HG03135 (cell line): ENCODE measurements around the gene POU2F2.

Source experiments
- ATAC-seq: cut with Tn5 transposase; IDR thresholded peaks from one replicate; pipeline ENCODE4 v1.9.1; 2021; ENCODE audit warnings: mild to moderate bottlenecking, moderate library complexity; ENCODE audit not compliant: unreplicated experiment

Gene POU2F2

GRCh38 chr19:42155796-42156195, 23.6 kb upstream of the POU2F2 start:
- ATAC-seq: no peak

- ATAC-seq: no peak
Measured at GRCh38 chr19:42154471-42155323, 22.5 kb upstream of the POU2F2 start.

GRCh38 chr19:42153672-42154433, 21.6 kb upstream of the POU2F2 start:
- no peak for ATAC-seq

GRCh38 chr19:42152910-42153671, 20.8 kb upstream of the POU2F2 start:
- no peak for ATAC-seq

GRCh38 chr19:42151782-42152684, 19.8 kb upstream of the POU2F2 start:
- no peak for ATAC-seq

- ATAC-seq: no peak
Measured at GRCh38 chr19:42150911-42151361, 18.7 kb upstream of the POU2F2 start.

- no peak for ATAC-seq
Measured at GRCh38 chr19:42150364-42150763, 18.1 kb upstream of the POU2F2 start.

GRCh38 chr19:42149447-42150202, 17.4 kb upstream of the POU2F2 start:
- ATAC-seq: no peak

- ATAC-seq: no peak
Measured at GRCh38 chr19:42148266-42148665, 16.0 kb upstream of the POU2F2 start.

- no peak for ATAC-seq
Measured at GRCh38 chr19:42143341-42144234, 11.3 kb upstream of the POU2F2 start.

- ATAC-seq: no peak
Measured at GRCh38 chr19:42140125-42140754, 8.0 kb upstream of the POU2F2 start.

- no peak for ATAC-seq
Measured at GRCh38 chr19:42134535-42135070, 2.4 kb upstream of the POU2F2 start.

- ATAC-seq: peak; percentile 31
Measured at GRCh38 chr19:42132851-42133528, 744 bp upstream of the POU2F2 start.

GRCh38 chr19:42131149-42132029, 857 bp downstream of the POU2F2 start:
- no peak for ATAC-seq

- no peak for ATAC-seq
Measured at GRCh38 chr19:42130254-42130573, 2.0 kb downstream of the POU2F2 start.
